Activated CD8-positive, alpha-beta T cell treated with anti-CD3 and anti-CD28 coated beads for 36 hours (primary cell): ENCODE measurements around the gene NR5A2. TPM values are rescaled to one million over a fixed set of nuclear protein-coding genes. Genes with fewer than 3 reads are reported as not detected.

Experiments used
- ATAC-seq: fragments of 200-7000 bp; cut with Tn5 transposase; one replicate; pipeline ENCODE4 v1.10.0; 2021; ENCODE audit warnings: mild to moderate bottlenecking, moderate library complexity
- CTCF ChIA-PET: fragments of 350-600 bp; sonication (Branson Sonifier 250); formaldehyde crosslinking; loops from one replicate; lab custom pipeline; 2021; ENCODE audit warnings: antibody characterized with exemption; lab: Charles Lee
- POLR2A ChIA-PET: fragments of 350-600 bp; sonication (Branson Sonifier 250); formaldehyde crosslinking; loops from one replicate; lab custom pipeline; 2021; ENCODE audit warnings: antibody characterized with exemption; lab: Charles Lee
- DNase-seq: peaks from one replicate; pipeline ENCODE4 v3.0.0-alpha.2; 2020
- H3K27ac Mint-ChIP-seq: one replicate; pipeline ENCODE4 v1.8.0; 2021; ENCODE audit warnings: mild to moderate bottlenecking, mixed read lengths
- H3K27me3 Mint-ChIP-seq: one replicate; pipeline ENCODE4 v1.8.0; 2021; ENCODE audit warnings: mixed read lengths
- H3K36me3 Mint-ChIP-seq: one replicate; pipeline ENCODE4 v1.8.0; 2021; ENCODE audit warnings: low read depth, mixed read lengths
- H3K4me1 Mint-ChIP-seq: one replicate; pipeline ENCODE4 v1.8.0; 2021; ENCODE audit warnings: low read depth, mixed read lengths
- H3K4me3 Mint-ChIP-seq: one replicate; pipeline ENCODE4 v1.8.0; 2021; ENCODE audit warnings: mild to moderate bottlenecking, moderate library complexity, mixed read lengths
- H3K9me3 Mint-ChIP-seq: one replicate; pipeline ENCODE4 v1.8.0; 2021; ENCODE audit warnings: mixed read lengths
- CTCF ChIP-seq: fragments of 200-600 bp; IDR thresholded peaks from one replicate; pipeline ENCODE4 v1.8.0; 2022; ENCODE audit warnings: antibody characterized with exemption, mild to moderate bottlenecking
- intact Hi-C: fragments of 100-400 bp; cut with micrococcal nuclease; formaldehyde crosslinking; loops from one replicate; pipeline ENCODE4 v1.10.0; 2022
- total RNA-seq, 2 experiments: library from RNA; stranded (reverse); gene quantifications; one replicate each; pipeline ENCODE4 v1.2.3, GENCODE V29; 2021

NR5A2 gene
- total RNA-seq, 2 experiments from 2014 or later = not detected

GRCh38 chr1:200206761-200207160 is 179.3 kb downstream of the NR5A2 start:
- ChIA-PET CTCF (no interaction called here), POLR2A (no interaction called here)
- no peak for DNase-seq
- Mint-ChIP-seq H3K36me3 (no peaks in the 10 kb centered on the region), H3K4me3 (no peak overlapping the region), H3K9me3 (no peaks in the 10 kb centered on the region), H3K4me1 (peaks cover 6% of the 10 kb centered on the region), H3K27ac (no peak overlapping the region), H3K27me3 (peaks cover 6% of the 10 kb centered on the region)
- no peak for ATAC-seq
- no peak for TF ChIP-seq CTCF
- intact Hi-C loops = no loop called here

- TF ChIP-seq CTCF = no peak
- Mint-ChIP-seq H3K4me3 (no peak overlapping the region), H3K27me3 (peaks cover 4% of the 10 kb centered on the region), H3K36me3 (no peaks in the 10 kb centered on the region), H3K4me1 (peaks cover 6% of the 10 kb centered on the region), H3K27ac (peak overlapping the region; percentile 36), H3K9me3 (no peaks in the 10 kb centered on the region)
- POLR2A ChIA-PET = no interaction called here
- CTCF ChIA-PET = no interaction called here
- intact Hi-C loops = no loop called here
- peak; percentile 8 for DNase-seq
- peak; percentile 77 for ATAC-seq
These were observed 180.2 kb downstream of the NR5A2 start for GRCh38 chr1:200207711-200208126.

GRCh38 chr1:200211157-200211556 is 183.6 kb downstream of the NR5A2 start:
- CTCF ChIA-PET = interaction anchor here (0.8 to 1.5 kb wide), 2 partner anchors 27 to 72 kb away, joined by 3 to 4 read pairs; no protein-coding TSS in a partner anchor
- TF ChIP-seq CTCF = no peak
- Mint-ChIP-seq H3K27ac (no peak overlapping the region), H3K36me3 (no peaks in the 10 kb centered on the region), H3K4me1 (peaks cover 6% of the 10 kb centered on the region), H3K4me3 (no peak overlapping the region), H3K9me3 (peaks cover 1% of the 10 kb centered on the region), H3K27me3 (peaks cover 2% of the 10 kb centered on the region)
- POLR2A ChIA-PET = no interaction called here
- no peak for ATAC-seq
- DNase-seq = no peak
- intact Hi-C loops = no loop called here

GRCh38 chr1:200213392-200213791 is 185.9 kb downstream of the NR5A2 start:
- H3K36me3 Mint-ChIP-seq = no peaks in the 10 kb centered on the region
- no peak for DNase-seq
- H3K4me1 Mint-ChIP-seq = peaks cover 2% of the 10 kb centered on the region
- ChIA-PET CTCF (interaction anchor here (1.4 kb wide), 1 partner anchor 275 kb away, joined by 3 read pairs; no protein-coding TSS in a partner anchor), POLR2A (interaction anchor here (0.6 kb wide), 1 partner anchor 270 kb away, joined by 3 read pairs; no protein-coding TSS in a partner anchor)
- H3K9me3 Mint-ChIP-seq = peaks cover 1% of the 10 kb centered on the region
- no peak overlapping the region for H3K27ac Mint-ChIP-seq
- no peak for ATAC-seq
- intact Hi-C loops = no loop called here
- no peak for TF ChIP-seq CTCF
- no peak overlapping the region for H3K4me3 Mint-ChIP-seq
- no peaks in the 10 kb centered on the region for H3K27me3 Mint-ChIP-seq

- H3K4me3 Mint-ChIP-seq = no peak overlapping the region
- ChIA-PET POLR2A (no interaction called here), CTCF (no interaction called here)
- H3K27ac Mint-ChIP-seq = no peak overlapping the region
- DNase-seq (no peak), ATAC-seq (no peak)
- no peaks in the 10 kb centered on the region for H3K36me3 Mint-ChIP-seq
- peaks cover 3% of the 10 kb centered on the region for H3K27me3 Mint-ChIP-seq
- intact Hi-C loops = no loop called here
- TF ChIP-seq CTCF = no peak
- peaks cover 1% of the 10 kb centered on the region for H3K9me3 Mint-ChIP-seq
- peaks cover 2% of the 10 kb centered on the region for H3K4me1 Mint-ChIP-seq
These were observed 186.4 kb downstream of the NR5A2 start for GRCh38 chr1:200213921-200214320.
